Measurements from ENCODE around the gene TBC1D14.

- TF ChIP-seq, protein P1, sequence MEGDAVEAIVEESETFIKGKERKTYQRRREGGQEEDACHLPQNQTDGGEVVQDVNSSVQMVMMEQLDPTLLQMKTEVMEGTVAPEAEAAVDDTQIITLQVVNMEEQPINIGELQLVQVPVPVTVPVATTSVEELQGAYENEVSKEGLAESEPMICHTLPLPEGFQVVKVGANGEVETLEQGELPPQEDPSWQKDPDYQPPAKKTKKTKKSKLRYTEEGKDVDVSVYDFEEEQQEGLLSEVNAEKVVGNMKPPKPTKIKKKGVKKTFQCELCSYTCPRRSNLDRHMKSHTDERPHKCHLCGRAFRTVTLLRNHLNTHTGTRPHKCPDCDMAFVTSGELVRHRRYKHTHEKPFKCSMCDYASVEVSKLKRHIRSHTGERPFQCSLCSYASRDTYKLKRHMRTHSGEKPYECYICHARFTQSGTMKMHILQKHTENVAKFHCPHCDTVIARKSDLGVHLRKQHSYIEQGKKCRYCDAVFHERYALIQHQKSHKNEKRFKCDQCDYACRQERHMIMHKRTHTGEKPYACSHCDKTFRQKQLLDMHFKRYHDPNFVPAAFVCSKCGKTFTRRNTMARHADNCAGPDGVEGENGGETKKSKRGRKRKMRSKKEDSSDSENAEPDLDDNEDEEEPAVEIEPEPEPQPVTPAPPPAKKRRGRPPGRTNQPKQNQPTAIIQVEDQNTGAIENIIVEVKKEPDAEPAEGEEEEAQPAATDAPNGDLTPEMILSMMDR (IDR thresholded peaks at IDR 0.05), result no peak
- TF ChIP-seq ZFX (IDR thresholded peaks at IDR 0.05; ENCODE audit: borderline replicate concordance), result no peak
Measured at GRCh38 chr4:6989331-6989923, 79.8 kb downstream of the TBC1D14 start.
